Retinal pigment epithelial cell (primary cell): Measurements from ENCODE around the gene AACS.
"Not testable (repeated sequence)": the region's sequence is repeated elsewhere in the genome, so short reads cannot be mapped to it uniquely, and the experiment has no call there.

ENCODE experiments used
- DNase-seq: peaks from one replicate; pipeline ENCODE4 v3.0.0-alpha.2; 2010; ENCODE audit warnings: low read depth
- H3K4me3 ChIP-seq: 2 replicates; pipeline ENCODE4 v1.5.1; 2011; ENCODE audit warnings: mild to moderate bottlenecking, low read length, control low read depth, moderate library complexity
- CTCF ChIP-seq: conservative IDR thresholded peaks from 2 replicates; pipeline ENCODE4 v1.5.1; 2011; ENCODE audit warnings: low read depth, low read length, control low read depth, inconsistent platforms

AACS gene

GRCh38 chr12:125111403-125111802, 46.2 kb downstream of the AACS start:
- no peak for TF ChIP-seq CTCF
- no peak overlapping the region for H3K4me3 ChIP-seq
- DNase-seq: no peak

GRCh38 chr12:125112614-125113013, 47.4 kb downstream of the AACS start:
- not testable (repeated sequence) for H3K4me3 ChIP-seq, DNase-seq

- H3K4me3 ChIP-seq: no peak overlapping the region
- DNase-seq: no peak
- TF ChIP-seq CTCF: no peak
Observed at GRCh38 chr12:125113263-125113662, 48.0 kb downstream of the AACS start.

- DNase-seq: no peak
- no peak overlapping the region for H3K4me3 ChIP-seq
- TF ChIP-seq CTCF: no peak
Observed at GRCh38 chr12:125113789-125114188, 48.6 kb downstream of the AACS start.

GRCh38 chr12:125114365-125115141, 49.3 kb downstream of the AACS start:
- no peak for TF ChIP-seq CTCF
- DNase-seq: no peak
- H3K4me3 ChIP-seq: no peak overlapping the region

GRCh38 chr12:125120566-125120965, 55.3 kb downstream of the AACS start:
- H3K4me3 ChIP-seq: no peak overlapping the region
- DNase-seq: no peak
- TF ChIP-seq CTCF: no peak

GRCh38 chr12:125121106-125121505, 55.9 kb downstream of the AACS start:
- no peak for TF ChIP-seq CTCF
- DNase-seq: no peak
- no peak overlapping the region for H3K4me3 ChIP-seq

GRCh38 chr12:125122668-125123067, 57.4 kb downstream of the AACS start:
- DNase-seq: no peak
- no peak for TF ChIP-seq CTCF

More at GRCh38 chr12:125122668-125123067, 57.4 kb downstream of the AACS start:
- no peak overlapping the region for H3K4me3 ChIP-seq
